Measurements from ENCODE around the gene NCOA5.

NCOA5 gene

GRCh38 chr20:46062151-46062550 is 27.6 kb downstream of the NCOA5 start:
- DNase-seq (ENCODE audit: low read depth): no peak

GRCh38 chr20:46060975-46061374 is 28.8 kb downstream of the NCOA5 start:
- no peak for DNase-seq (ENCODE audit: low read depth)

GRCh38 chr20:46060301-46060881 is 29.4 kb downstream of the NCOA5 start:
- DNase-seq (ENCODE audit: low read depth): no peak

DNA sequence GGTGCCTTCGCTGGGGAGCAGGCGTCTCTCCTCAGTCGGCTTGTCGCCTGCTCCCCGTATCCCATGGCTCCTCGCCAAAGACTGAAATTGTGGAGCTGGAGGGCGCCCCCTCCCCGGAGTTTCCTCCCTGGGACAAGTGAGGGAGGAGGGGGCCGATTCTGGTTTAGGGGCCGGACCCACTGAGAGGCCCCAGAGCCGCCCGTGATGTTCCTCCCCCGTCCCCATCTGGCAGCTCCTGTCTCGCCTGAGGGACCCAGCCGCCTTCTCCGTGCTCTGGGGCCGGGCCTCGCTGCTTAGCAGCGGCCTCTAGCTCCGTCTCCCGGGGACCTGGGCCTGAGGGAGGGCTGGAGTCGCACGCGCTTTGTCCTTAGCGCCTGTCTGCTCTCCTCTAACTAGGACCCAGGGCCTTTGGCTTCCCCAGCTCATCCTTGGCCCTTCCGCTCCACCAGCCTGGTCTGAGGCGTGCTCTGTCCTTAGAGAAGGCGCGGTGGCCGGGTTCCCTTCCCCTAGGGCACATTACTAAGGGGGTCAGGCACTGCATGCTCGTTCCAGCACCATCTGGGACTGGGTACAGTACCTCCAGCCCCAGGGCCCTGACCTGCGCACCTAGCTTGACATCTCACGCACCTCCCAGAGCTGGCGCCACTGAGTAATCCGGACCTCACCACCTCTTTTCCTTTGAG is 31.0 kb downstream of the NCOA5 start:
- no peak for DNase-seq (ENCODE audit: low read depth)

- no peak for DNase-seq (ENCODE audit: low read depth)
These were observed 31.7 kb downstream of the NCOA5 start for GRCh38 chr20:46057856-46058598.

GRCh38 chr20:46056970-46057855 is 32.5 kb downstream of the NCOA5 start:
- DNase-seq (ENCODE audit: low read depth): no peak

DNA sequence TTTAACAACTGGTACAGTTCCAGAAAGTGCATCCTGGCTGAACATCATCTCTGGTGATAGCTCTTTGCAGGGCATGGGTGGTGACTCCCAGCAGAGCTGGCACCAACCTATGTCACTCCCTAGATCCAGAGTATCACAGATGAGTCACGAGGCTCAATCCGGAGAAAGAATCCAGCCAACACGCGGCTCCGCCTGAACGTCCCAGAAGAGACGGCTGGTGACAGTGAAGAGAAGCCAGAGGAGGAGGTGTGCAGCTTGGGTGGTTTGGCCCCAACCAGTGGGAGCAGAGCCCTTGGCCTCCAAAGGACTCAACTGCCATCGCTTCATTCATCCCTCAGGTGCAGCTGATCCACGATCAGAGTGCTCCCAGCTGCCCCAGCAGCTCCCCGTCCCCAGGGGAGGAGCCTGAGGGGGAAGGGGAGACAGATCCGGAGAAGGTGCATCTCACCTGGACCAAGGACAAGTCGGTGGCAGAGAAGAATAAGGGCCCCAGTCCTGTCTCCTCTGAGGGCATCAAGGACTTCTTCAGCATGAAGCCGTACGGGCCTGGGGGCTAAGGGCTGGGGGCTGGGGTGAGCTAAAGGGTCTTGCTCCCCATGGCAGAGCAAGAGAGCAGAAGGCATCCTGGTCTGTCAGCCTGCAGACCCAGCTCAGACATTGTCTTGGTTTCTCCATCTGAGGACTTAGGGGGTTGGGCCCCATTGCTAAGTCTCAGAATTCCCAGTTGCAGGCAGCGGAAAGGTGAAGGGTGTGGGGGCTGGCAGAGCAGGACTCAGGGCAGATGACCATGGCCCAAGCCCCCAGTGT is 33.5 kb downstream of the NCOA5 start:
- DNase-seq (ENCODE audit: low read depth): no peak

- no peak for DNase-seq (ENCODE audit: low read depth)
These were observed 34.5 kb downstream of the NCOA5 start for GRCh38 chr20:46055269-46055668.

DNA sequence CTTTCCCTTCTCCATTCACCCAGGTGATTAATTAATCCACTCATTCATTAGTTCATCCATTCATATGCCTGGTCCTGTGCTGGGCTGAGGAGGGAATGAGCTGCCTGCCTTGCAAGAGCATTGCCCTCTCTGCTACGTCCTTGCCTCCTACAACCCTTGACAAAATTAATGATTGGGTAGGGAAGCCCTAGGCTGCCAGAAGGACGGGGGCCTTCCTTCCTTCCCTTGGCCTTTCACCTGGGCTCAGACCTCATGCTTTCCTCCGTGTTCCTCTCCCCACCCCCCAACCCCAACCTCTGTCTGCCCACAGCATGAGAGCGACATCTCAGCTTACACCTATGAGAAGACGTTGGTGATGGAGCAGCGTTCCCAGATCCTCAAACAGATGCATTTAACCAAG is 35.2 kb downstream of the NCOA5 start:
- no peak for DNase-seq (ENCODE audit: low read depth)

GRCh38 chr20:46053416-46053815 is 36.3 kb downstream of the NCOA5 start:
- no peak for DNase-seq (ENCODE audit: low read depth)

GRCh38 chr20:46051556-46052308 is 38.0 kb downstream of the NCOA5 start:
- DNase-seq (ENCODE audit: low read depth): no peak

- no peak for DNase-seq (ENCODE audit: low read depth)
These were observed 38.9 kb downstream of the NCOA5 start for GRCh38 chr20:46050885-46051284.

DNA sequence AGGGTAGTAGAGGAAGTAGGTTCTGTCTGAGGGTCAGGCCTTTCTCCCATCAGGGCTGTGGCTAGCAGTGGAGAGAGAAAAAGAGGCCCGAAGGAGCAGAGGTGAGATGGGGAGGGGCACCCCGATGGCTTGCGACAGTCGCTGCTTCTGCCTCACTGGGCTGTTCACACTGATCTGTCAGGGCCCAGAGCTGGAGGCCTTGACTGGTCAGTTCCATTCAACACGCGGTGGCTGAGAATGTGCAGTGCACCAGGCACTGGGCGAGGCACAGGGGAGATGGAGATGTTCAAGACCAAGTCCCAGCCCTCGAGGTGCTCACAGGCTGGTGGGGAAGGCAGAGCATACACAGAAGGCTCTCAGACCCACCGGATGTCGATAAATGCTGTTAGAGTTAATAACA is 39.3 kb downstream of the NCOA5 start:
- DNase-seq (ENCODE audit: low read depth): no peak

DNA sequence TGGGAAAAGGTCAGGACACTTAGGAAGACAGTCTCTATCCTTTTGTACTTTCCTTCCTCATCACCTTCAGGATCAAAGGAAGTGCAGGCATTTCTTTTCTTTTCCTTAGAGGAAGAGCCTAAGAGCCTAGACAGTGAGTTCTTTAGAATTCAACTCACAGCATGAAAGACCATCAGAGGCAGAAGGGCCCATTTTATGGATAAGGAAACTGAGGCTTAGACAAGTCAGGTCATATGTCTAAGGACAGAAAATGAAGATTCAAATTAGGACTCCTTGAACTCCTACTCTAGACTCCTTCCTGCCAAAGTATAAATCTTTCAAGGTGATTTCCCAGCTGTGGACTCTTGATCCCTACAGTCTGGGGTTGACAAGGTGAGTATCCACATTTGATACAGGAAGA is 39.9 kb downstream of the NCOA5 start:
- no peak for DNase-seq (ENCODE audit: low read depth)

DNA sequence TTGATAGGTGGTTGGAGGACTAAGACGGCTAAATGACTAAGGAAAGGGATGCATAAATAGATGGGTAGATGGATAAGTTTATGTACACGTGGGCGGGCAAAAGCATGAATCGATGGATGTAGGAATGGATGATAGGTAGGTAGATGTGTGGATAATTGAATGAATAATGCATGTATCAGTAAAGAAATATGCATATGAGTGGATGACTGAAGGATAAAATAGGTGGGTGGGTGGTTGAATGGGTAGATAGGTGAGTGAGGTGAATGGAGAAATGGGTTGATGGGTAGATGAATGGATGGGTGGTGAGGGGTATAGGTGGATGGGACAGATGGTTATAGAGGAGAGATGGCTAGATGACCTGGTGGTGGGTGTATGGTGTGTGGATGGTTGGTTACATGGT is 40.6 kb downstream of the NCOA5 start:
- DNase-seq (ENCODE audit: low read depth): no peak

- DNase-seq (ENCODE audit: low read depth): no peak
These were observed 41.9 kb downstream of the NCOA5 start for GRCh38 chr20:46047821-46048220.

- no peak for DNase-seq (ENCODE audit: low read depth)
These were observed 43.0 kb downstream of the NCOA5 start for GRCh38 chr20:46046588-46047310.

DNA sequence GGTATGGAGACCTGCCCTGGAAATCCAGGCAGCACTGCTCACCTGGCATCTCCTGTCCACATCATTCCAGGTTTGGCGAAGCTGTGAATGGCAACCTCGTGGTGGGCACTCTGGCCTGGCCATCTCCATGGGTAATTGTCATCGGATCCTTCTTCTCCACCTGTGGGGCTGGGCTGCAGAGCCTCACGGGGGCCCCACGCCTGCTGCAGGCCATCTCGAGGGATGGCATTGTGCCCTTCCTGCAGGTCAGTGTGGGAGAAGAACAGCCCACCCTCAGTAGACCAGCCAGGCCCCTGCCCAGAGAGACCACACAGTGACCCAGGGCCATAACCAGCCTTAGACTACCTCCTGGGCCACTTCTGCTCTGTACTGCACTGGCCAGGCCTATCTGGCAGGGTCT is 44.9 kb downstream of the NCOA5 start:
- DNase-seq (ENCODE audit: low read depth): no peak

DNA sequence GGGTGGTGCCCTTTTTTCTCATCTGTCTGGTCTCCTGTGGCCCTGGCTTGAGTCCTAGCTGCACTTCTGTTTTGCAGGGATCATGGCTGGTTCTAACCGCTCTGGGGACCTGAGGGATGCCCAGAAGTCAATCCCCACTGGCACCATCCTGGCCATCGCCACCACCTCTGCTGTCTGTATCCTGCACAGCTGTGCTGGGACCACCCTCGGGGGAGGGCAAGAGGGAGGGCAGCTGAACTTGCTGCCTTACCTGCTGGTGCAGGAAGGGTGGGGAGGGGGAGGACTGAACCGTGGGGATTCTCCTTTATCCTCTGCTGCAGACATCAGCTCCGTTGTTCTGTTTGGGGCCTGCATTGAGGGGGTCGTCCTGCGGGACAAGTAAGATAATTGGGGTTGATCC is 46.2 kb downstream of the NCOA5 start:
- no peak for DNase-seq (ENCODE audit: low read depth)

- no peak for DNase-seq (ENCODE audit: low read depth)
These were observed 48.7 kb downstream of the NCOA5 start for GRCh38 chr20:46040902-46041535.
